CD4-positive, alpha-beta T cell treated with Interleukin-2 at 100 ng/mL for 4 hours (primary cell): ENCODE measurements around the gene STX18.

ENCODE experiments used
- DNase-seq: peaks from one replicate; pipeline ENCODE4 v3.0.0-alpha.2; 2020; ENCODE audit warnings: low spot score

Gene STX18

GRCh38 chr4:4418676-4419390 lies 123.0 kb downstream of the STX18 start:
- peak; percentile 4 for DNase-seq

- DNase-seq: no peak
Observed at GRCh38 chr4:4417886-4418285, 124.0 kb downstream of the STX18 start.

- no peak for DNase-seq
Observed at GRCh38 chr4:4416981-4417380, 124.9 kb downstream of the STX18 start.

GRCh38 chr4:4415806-4416805 lies 125.7 kb downstream of the STX18 start:
- DNase-seq: no peak

GRCh38 chr4:4415107-4415805 lies 126.6 kb downstream of the STX18 start:
- no peak for DNase-seq

GRCh38 chr4:4413806-4414205 lies 128.0 kb downstream of the STX18 start:
- DNase-seq: no peak

- DNase-seq: no peak
Observed at GRCh38 chr4:4413373-4413725, 128.5 kb downstream of the STX18 start.

GRCh38 chr4:4412641-4413372 lies 129.0 kb downstream of the STX18 start:
- DNase-seq: no peak

- no peak for DNase-seq
Observed at GRCh38 chr4:4411906-4412305, 129.9 kb downstream of the STX18 start.

- no peak for DNase-seq
Observed at GRCh38 chr4:4410271-4410670, 131.6 kb downstream of the STX18 start.

- DNase-seq: no peak
Observed at GRCh38 chr4:4409416-4410115, 132.3 kb downstream of the STX18 start.

- DNase-seq: no peak
Observed at GRCh38 chr4:4408576-4409335, 133.1 kb downstream of the STX18 start.

GRCh38 chr4:4408132-4408523 lies 133.7 kb downstream of the STX18 start:
- no peak for DNase-seq

- DNase-seq: no peak
Observed at GRCh38 chr4:4407299-4408131, 134.3 kb downstream of the STX18 start.

- no peak for DNase-seq
Observed at GRCh38 chr4:4406455-4407298, 135.2 kb downstream of the STX18 start.

GRCh38 chr4:4405358-4405962 lies 136.4 kb downstream of the STX18 start:
- no peak for DNase-seq

- DNase-seq: no peak
Observed at GRCh38 chr4:4402966-4403365, 138.9 kb downstream of the STX18 start.

GRCh38 chr4:4401036-4401435 lies 140.8 kb downstream of the STX18 start:
- no peak for DNase-seq
